Measurements from ENCODE around the gene NT5C2.

NT5C2 gene

DNA sequence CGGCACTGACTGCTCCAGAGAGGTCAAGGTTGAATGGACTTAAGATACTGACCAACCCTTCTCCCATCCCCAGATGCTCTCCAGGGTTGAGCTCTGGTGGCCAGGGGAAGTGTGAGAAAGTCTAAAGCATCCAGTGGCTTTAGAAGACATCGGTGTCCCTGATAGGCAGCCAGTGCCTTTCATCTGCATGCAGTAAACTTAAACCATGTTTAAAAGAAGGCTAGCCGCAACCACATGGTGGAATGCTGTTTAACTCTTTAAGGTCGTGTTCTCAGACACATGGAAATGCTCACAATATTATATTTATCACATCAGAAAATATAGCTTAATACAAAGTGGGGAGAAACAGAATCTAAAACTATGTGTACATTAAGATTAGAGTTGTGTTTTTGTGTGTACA, 138.0 kb downstream of the NT5C2 start:
- no peak for DNase-seq (ENCODE audit: low spot score)

DNA sequence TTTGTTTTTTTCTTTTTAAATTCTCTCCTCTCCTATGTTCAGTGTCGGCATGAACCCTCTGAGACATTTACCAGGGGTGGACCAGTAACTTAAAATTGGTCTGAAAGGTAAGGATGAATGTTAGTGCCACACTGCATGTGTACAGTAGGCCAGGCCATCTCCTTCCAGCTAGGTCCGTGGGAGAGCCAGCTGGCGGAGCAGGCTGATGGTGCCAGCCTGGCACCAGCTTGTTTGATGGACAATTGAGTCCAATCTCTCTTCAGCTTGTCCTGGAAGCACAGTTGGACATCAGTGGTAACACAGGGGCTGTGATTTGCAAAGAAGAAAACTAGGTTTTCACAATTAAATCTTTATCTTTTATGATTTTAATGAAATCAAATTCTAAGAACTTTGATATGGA, 138.5 kb downstream of the NT5C2 start:
- peak; percentile 87 for DNase-seq (ENCODE audit: low spot score)

DNA sequence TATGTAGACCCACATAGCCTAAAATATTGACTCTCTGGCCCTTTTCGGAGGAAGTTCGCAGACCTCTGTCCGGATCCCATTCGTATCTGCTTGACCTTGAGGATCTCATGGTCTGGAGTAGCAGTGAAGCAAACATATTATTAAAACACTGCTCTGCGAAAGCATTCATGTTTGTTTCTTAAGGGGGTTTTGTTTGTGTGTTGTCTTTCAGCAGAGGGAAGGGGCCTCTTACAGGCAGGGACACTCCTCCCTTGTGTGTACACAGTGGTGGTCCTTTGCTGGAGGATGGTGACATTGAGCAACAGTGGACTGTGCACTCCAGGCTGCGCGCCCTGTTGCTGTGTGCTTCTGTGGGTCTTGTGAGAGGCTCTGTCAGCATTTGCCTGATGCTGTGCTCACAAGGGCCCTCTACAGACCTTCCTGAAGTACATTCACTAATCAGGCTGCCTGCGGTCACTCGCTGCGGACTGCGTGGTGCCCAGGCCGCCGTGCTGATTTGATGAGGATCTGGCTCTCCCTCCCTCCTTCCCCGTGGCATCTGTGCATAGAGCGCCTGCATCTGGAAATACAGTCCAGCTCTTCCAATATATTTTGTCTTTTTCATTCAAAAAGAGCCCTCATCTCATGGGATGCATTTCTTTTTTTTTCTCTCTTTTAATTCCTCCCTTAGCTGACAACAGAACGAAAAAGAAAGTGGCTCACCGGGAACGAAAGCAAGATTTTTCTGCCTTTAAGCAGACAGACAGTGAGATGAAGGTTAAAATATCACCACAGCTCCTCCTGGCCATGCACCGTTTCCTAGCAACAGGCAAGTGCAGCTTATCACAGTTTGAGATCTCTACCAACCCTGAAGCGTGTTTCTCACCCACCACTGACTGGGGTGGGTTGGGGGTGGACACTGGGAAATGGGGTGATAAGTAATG, 139.2 kb downstream of the NT5C2 start:
- peak; percentile 89 for DNase-seq (ENCODE audit: low spot score)

DNA sequence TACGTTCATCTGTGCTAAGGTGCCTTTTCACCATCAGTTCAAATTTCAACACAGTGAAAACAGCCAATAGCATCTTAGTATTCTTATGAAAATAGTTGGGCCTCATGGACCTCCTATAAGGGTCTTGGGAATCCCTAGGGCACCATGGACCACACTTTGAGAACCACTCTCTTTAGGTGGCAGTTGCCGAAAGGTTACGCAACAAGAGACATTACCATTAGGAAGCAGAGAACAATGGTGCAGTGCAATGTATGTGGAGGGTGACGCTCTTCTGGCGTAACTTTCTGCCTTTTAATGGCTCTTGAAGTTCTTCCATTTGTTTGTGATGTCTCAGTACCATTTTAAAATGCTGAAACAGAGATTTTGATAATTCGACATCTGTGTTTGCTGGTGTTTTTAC, 143.8 kb downstream of the NT5C2 start:
- DNase-seq (ENCODE audit: low spot score), result no peak

DNA sequence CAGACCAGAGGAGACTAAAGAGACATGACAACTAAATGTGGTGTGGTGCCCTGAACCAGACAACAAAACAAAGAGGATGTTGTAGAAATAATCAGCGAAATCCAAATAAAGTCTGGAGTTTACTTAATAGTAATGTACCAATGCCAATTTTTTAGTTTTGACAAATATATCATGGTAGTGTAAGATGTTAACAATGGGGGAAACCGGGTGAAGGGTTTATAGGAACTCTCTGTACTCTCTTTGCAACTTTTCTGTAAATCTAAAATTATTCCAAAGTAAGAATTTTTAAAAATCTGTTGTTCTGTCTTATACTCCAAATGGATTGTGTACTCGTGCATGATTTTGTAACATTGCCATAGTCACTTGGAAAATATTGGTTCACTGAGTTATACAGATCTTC, 145.7 kb downstream of the NT5C2 start:
- DNase-seq (ENCODE audit: low spot score), result no peak

DNA sequence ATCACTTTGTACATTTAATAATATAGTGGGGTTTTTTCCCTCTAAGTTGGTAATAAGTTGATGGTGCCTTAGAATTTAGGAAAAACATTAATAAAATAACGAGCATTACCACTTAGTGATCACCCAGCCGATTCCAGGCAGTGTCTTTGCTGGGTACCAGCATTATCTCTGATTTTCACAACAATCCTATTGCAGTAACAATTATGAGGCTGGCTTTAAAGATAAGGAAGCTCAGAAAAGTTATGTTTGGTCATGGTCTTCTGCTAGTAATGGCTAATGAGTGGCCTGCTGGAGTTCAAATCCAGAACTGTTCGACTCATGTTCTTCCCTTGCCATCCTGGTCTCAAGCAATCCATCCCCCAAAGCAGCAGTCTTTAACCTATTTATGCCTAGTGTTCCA, 147.1 kb downstream of the NT5C2 start:
- DNase-seq (ENCODE audit: low spot score), result no peak

DNA sequence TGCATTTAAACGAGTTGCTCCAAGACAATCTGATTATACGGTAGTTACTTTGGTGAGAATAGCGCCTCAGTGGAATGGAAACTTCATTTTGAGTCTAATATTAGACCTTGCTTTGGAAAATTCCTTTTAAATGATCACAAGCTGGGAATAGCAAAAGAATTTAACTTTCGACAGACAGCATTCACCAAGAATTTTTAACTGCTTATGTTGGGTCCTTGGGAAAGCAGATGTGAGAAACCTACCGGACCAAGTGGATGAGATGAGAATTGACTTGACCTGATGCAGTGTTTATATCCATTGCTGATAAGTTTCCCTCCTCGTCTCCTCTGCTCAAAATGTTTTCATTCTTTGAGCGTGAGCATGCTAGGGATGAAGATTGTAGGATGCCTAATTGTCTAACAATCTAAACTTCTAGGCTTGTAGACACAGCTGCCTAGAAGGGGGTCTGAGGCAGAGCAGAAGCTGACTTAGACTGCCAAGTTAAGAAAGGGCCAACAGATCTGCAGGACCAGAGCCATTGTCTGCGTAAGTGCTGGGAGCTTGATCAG, 148.1 kb downstream of the NT5C2 start:
- no peak for DNase-seq (ENCODE audit: low spot score)

DNA sequence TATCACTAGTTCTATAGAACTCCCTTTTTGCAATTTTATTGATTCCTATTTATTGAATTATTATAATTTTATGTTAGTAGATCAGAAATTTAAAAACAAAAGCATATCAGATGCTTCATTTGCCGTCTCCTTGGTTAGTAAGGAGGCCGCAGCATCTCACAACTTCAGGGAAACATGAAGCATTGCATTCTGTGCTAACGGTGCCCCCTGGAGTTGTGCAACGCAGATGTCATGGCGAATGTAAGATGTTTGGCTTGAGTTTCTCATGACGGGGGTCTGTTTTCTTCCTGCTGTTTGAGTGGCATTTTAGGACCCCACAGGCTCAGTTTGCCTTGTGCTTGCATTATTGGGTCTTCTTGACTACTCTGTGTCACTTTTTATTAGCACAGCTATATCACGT, 150.2 kb downstream of the NT5C2 start:
- no peak for DNase-seq (ENCODE audit: low spot score)

DNA sequence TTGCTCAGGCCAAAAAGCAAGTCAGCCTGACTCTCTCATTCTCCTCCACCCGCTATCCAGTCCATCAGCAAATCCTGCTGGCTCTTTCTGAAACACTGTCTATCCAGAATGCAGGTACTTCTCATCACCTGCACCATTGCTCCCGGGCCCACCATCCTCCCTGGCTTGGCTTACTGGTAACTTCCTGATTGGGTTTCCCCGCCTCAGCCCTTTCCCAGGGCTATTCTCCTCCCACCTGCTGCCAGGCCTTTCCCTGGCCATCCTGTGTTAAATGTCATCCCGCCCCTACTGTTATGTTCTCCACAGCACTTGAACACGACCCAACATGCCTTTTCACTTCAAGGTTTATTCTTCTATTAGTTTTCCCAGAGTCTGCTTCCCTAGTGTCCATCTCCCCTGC, 150.9 kb downstream of the NT5C2 start:
- DNase-seq (ENCODE audit: low spot score), result peak; percentile 26

DNA sequence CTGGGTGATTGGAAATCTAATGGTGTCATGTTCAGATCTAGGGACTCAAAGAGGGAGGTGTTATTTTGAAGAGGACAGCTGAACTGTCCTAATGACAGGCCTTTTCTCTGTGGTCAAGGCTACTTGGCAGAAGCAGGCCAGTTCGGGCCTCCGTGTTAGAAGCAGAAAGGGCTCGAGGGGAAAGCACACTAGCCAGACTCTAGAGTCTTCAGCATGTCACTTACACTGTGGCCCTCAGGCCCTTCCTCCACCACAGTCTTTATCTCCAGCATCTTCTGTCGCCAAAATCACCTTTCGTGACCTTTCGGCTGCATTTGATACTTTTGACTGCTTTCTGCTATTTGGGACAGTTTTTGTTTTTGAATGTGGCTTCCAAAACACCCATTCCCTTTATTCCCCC, 151.7 kb downstream of the NT5C2 start:
- DNase-seq (ENCODE audit: low spot score), result no peak

DNA sequence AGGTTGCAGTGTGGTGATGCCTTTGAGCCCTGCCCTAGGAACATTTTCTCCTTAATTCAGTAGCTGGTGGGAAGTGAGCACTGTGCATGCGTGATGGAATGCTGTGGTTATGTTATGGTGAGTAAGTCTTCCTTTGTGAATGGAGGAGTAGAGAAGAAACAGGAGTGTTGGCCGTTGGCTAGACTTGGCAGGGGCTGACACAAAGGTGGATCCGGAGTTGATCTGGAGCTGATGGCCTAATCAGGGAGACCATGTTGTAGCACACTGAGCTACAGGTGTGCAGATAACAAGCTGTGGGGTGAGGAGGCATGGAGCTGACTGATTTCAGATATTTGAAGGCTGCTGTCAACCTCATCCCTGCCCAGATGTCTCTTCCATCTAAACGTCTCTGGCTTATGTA, 152.7 kb downstream of the NT5C2 start:
- no peak for DNase-seq (ENCODE audit: low spot score)

DNA sequence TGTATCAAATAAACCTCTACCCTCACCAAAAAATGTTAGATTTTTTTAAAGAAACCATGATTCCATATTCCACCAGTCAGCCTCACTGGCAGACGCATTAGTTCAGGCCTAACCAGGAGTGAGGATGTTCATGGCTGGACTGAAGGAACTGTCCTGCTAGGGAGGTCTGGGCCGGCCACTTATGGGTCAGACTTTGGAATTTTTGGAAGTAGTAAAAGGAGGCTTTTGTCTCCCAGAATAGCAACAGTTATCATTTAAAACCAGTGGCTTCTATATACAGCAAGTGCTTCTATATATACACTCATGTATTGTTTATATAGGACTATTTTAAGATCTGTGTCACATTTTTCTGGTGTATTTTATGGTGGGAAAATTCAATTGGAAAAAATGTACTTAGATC, 154.5 kb downstream of the NT5C2 start:
- DNase-seq (ENCODE audit: low spot score), result no peak

Measured in cerebellar cortex (tissue), 1 donor.